AG04450 (cell line): ENCODE measurements around the gene EPHA6. TPM values are rescaled to one million over a fixed set of nuclear protein-coding genes. Genes with fewer than 3 reads are reported as not detected.

ENCODE experiments used
- CTCF ChIA-PET: fragments of 300-600, 350-600 bp; formaldehyde crosslinking; extraction: SDS; loops from one replicate; lab custom pipeline; 2022; ENCODE audit warnings: antibody characterized with exemption, inconsistent platforms; lab: Charles Lee
- POLR2A ChIA-PET: fragments of 350-600 bp; formaldehyde crosslinking; extraction: SDS; loops from one replicate; lab custom pipeline; 2021; ENCODE audit warnings: antibody characterized with exemption, inconsistent platforms; lab: Yijun Ruan, JAX
- DNase-seq: peaks from one replicate; pipeline ENCODE4 v3.0.0-alpha.2; 2011; ENCODE audit warnings: low read depth, low spot score
- H3K27ac ChIP-seq: one replicate; pipeline ENCODE4 v1.5.1; 2012; ENCODE audit warnings: low read depth, low read length, control low read depth
- H3K27me3 ChIP-seq: one replicate; pipeline ENCODE4 v1.6.0; 2012; ENCODE audit warnings: low read length; ENCODE audit not compliant: control insufficient read depth, insufficient read depth
- H3K4me3 ChIP-seq: 2 replicates; pipeline ENCODE4 v1.5.1; 2011; ENCODE audit warnings: mild to moderate bottlenecking, low read depth, low read length, control low read depth
- H3K9me3 ChIP-seq: 2 replicates; pipeline ENCODE4 v1.5.1; 2012; ENCODE audit warnings: low read length; ENCODE audit not compliant: control insufficient read depth, insufficient read depth
- polyA plus RNA-seq: library from polyadenylated mRNA; depleted of rRNA; stranded (reverse); fragments of >200 nt; gene quantifications from 2 replicates; pipeline ENCODE4 v1.2.3, GENCODE V29; 2011
- TF ChIP-seq, protein P1 (sequence below): IDR thresholded peaks from 2 replicates; pipeline ENCODE4 v1.5.1; 2011; ENCODE audit warnings: low read depth, low read length, control low read depth, inconsistent platforms

Gene EPHA6
- polyA plus RNA-seq, 1 experiment, result not detected

DNA sequence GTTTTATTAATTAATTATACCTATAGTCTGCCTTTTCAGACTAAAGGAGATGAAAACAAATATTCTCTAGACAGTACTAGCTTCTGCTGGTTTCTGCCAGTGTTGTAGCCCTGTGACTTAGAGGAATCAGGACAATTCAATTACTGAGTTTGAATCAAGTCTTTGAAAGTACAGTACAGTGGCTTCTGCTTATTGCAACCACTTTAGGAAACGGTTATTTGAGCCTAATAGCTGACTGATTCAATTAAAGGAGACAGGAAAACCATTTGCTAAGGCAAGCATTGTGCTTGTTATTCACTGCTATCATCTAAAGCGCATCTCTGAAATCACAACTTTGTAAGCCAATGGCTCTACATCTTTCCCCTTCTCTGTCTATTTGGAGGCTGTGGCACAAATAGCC, 860.1 kb downstream of the EPHA6 start:
- CTCF ChIA-PET, result no interaction called here
- POLR2A ChIA-PET, result no interaction called here

GRCh38 chr3:97680210-97680609, 865.8 kb downstream of the EPHA6 start:
- Histone ChIP-seq H3K4me3 (no peak overlapping the region), H3K9me3 (no peaks in the 10 kb centered on the region), H3K27ac (no peak overlapping the region), H3K27me3 (no peaks in the 10 kb centered on the region)
- ChIA-PET POLR2A (no interaction called here), CTCF (no interaction called here)
- no peak for DNase-seq
- TF ChIP-seq, protein P1, sequence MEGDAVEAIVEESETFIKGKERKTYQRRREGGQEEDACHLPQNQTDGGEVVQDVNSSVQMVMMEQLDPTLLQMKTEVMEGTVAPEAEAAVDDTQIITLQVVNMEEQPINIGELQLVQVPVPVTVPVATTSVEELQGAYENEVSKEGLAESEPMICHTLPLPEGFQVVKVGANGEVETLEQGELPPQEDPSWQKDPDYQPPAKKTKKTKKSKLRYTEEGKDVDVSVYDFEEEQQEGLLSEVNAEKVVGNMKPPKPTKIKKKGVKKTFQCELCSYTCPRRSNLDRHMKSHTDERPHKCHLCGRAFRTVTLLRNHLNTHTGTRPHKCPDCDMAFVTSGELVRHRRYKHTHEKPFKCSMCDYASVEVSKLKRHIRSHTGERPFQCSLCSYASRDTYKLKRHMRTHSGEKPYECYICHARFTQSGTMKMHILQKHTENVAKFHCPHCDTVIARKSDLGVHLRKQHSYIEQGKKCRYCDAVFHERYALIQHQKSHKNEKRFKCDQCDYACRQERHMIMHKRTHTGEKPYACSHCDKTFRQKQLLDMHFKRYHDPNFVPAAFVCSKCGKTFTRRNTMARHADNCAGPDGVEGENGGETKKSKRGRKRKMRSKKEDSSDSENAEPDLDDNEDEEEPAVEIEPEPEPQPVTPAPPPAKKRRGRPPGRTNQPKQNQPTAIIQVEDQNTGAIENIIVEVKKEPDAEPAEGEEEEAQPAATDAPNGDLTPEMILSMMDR, result no peak

More for the DNA sequence above, 860.1 kb downstream of the EPHA6 start:
- H3K9me3 ChIP-seq, result no peaks in the 10 kb centered on the region
- no peak for DNase-seq
- H3K27me3 ChIP-seq, result no peaks in the 10 kb centered on the region
- H3K4me3 ChIP-seq, result no peak overlapping the region
- TF ChIP-seq, protein P1, result no peak
- H3K27ac ChIP-seq, result no peak overlapping the region

GRCh38 chr3:97680696-97681095, 866.3 kb downstream of the EPHA6 start:
- H3K27me3 ChIP-seq, result no peaks in the 10 kb centered on the region
- POLR2A ChIA-PET, result no interaction called here
- no peaks in the 10 kb centered on the region for H3K9me3 ChIP-seq
- DNase-seq, result no peak
- CTCF ChIA-PET, result no interaction called here
- H3K27ac ChIP-seq, result no peak overlapping the region
- no peak overlapping the region for H3K4me3 ChIP-seq
- TF ChIP-seq, protein P1, result no peak

DNA sequence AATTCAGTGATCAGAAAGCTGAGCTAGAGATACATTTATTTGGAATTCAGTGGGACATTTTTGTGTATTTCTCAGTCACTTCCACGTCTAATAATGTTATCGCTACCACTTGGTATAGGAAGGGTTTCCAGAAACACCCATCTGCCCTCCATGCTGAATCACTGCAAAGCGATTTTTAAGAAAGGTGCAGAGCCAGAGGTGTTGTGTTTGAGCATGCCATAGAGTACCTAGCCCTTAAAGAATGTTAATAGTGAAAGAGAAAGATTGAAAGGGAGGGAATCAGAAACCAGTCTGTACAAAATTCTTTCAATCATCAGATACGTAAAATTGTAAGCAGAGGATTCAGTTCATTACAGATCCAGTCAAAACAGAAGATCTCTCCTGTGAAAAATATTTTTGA, 870.1 kb downstream of the EPHA6 start:
- ChIA-PET POLR2A (no interaction called here), CTCF (no interaction called here)
- TF ChIP-seq, protein P1, result no peak
- H3K27ac ChIP-seq, result no peak overlapping the region
- no peak overlapping the region for H3K4me3 ChIP-seq
- H3K27me3 ChIP-seq, result no peaks in the 10 kb centered on the region
- DNase-seq, result no peak
- H3K9me3 ChIP-seq, result no peaks in the 10 kb centered on the region

GRCh38 chr3:97686258-97686657, 871.9 kb downstream of the EPHA6 start:
- POLR2A ChIA-PET, result no interaction called here
- TF ChIP-seq, protein P1, result no peak
- no peak for DNase-seq
- CTCF ChIA-PET, result no interaction called here
- Histone ChIP-seq H3K27me3 (no peaks in the 10 kb centered on the region), H3K27ac (no peak overlapping the region), H3K4me3 (no peak overlapping the region), H3K9me3 (no peaks in the 10 kb centered on the region)
